Thyroid gland (tissue), 4 donors: Measurements from ENCODE around the gene BRINP3.

Experiments
- CTCF ChIP-seq, 6 experiments: fragments of 200-600 bp in 3 of 6; fragments of 450-650 bp in 3 of 6; sonication (generic) in 3 of 6; IDR thresholded peaks; one replicate each; pipeline ENCODE4 v1.5.1; 2016 to 2019; ENCODE audit warnings: antibody characterized with exemption in 6 of 6, mild to moderate bottlenecking in 2 of 6, inconsistent platforms in 1 of 6, moderate library complexity in 1 of 6
- POLR2A ChIP-seq, 2 donors: fragments of 450-650 bp; IDR thresholded peaks; one replicate each; pipeline ENCODE4 v1.6.1; 2017; ENCODE audit warnings: antibody characterized with exemption in 2 of 2, mild to moderate bottlenecking in 2 of 2, moderate library complexity in 1 of 2

- TF ChIP-seq CTCF (IDR thresholded peaks at IDR 0.05) (no peak), POLR2A (IDR thresholded peaks at IDR 0.05) (no peak)
Observed at GRCh38 chr1:190126728-190127127, 350.9 kb downstream of the BRINP3 start.
